ENCODE data around the gene GPHA2.

GPHA2 gene

GRCh38 chr11:64959498-64959897, 23.8 kb upstream of the GPHA2 start:
- no peaks in the 10 kb centered on the region for H3K9me2 ChIP-seq (replicated peaks; ENCODE audit: insufficient read depth, low read length)
- no peak for DNase-seq
- H3K79me2 ChIP-seq (ENCODE audit: low read length), result no peaks in the 10 kb centered on the region
- no peak overlapping the region for H3K4me2 ChIP-seq (ENCODE audit: low read depth, low read length)
- no peak overlapping the region for H3K9ac ChIP-seq (ENCODE audit: low read length)
- H3K4me3 ChIP-seq (ENCODE audit: low read length), result no peak overlapping the region
- no peaks in the 10 kb centered on the region for H3F3A ChIP-seq (ENCODE audit: insufficient read depth, low read length)
- no peaks in the 10 kb centered on the region for H3K4me1 ChIP-seq (ENCODE audit: low read length)
- H2AFZ ChIP-seq (ENCODE audit: low read length), result no peak overlapping the region
- H3K36me3 ChIP-seq (replicated peaks; ENCODE audit: insufficient read depth, low read length), result no peaks in the 10 kb centered on the region
- H4K20me1 ChIP-seq (ENCODE audit: insufficient read depth, low read length), result no peaks in the 10 kb centered on the region
- TF ChIP-seq EZH2 (optimal IDR thresholded peaks at IDR 0.05; ENCODE audit: low read depth, low read length) (no peak), EZH2phosphoT487 (IDR thresholded peaks at IDR 0.05; ENCODE audit: low read length) (no peak), CTCF (IDR thresholded peaks at IDR 0.05; ENCODE audit: low read length) (no peak)
- no peak overlapping the region for H3K27ac ChIP-seq (ENCODE audit: low read length)
- no peaks in the 10 kb centered on the region for H3K27me3 ChIP-seq (replicated peaks; ENCODE audit: insufficient read depth, low read length)
- no peaks in the 10 kb centered on the region for H3K9me3 ChIP-seq (replicated peaks; ENCODE audit: insufficient read depth, low read length)

- H3K79me2 ChIP-seq (ENCODE audit: low read length), result no peaks in the 10 kb centered on the region
- H3K4me1 ChIP-seq (ENCODE audit: low read length), result no peaks in the 10 kb centered on the region
- no peak for TF ChIP-seq EZH2phosphoT487 (IDR thresholded peaks at IDR 0.05; ENCODE audit: low read length)
- TF ChIP-seq EZH2 (optimal IDR thresholded peaks at IDR 0.05; ENCODE audit: low read depth, low read length), result no peak
- TF ChIP-seq CTCF (IDR thresholded peaks at IDR 0.05; ENCODE audit: low read length), result no peak
- no peaks in the 10 kb centered on the region for H3K9me3 ChIP-seq (replicated peaks; ENCODE audit: insufficient read depth, low read length)
- H4K20me1 ChIP-seq (ENCODE audit: insufficient read depth, low read length), result no peaks in the 10 kb centered on the region
- no peak overlapping the region for H3K4me3 ChIP-seq (ENCODE audit: low read length)
- 0 out of 2 replicates have a peak, but pooled peaks cover 7% of the 10 kb centered on the region for H3K27me3 ChIP-seq (replicated peaks; ENCODE audit: insufficient read depth, low read length)
- no peaks in the 10 kb centered on the region for H3F3A ChIP-seq (ENCODE audit: insufficient read depth, low read length)
- no peak overlapping the region for H3K9ac ChIP-seq (ENCODE audit: low read length)
- no peak overlapping the region for H3K27ac ChIP-seq (ENCODE audit: low read length)
- H2AFZ ChIP-seq (ENCODE audit: low read length), result no peak overlapping the region
- no peak for DNase-seq
- H3K36me3 ChIP-seq (replicated peaks; ENCODE audit: insufficient read depth, low read length), result no peaks in the 10 kb centered on the region
- H3K4me2 ChIP-seq (ENCODE audit: low read depth, low read length), result no peak overlapping the region
- no peaks in the 10 kb centered on the region for H3K9me2 ChIP-seq (replicated peaks; ENCODE audit: insufficient read depth, low read length)
Observed at GRCh38 chr11:64954201-64954600, 18.5 kb upstream of the GPHA2 start.

GRCh38 chr11:64951529-64951928, 15.8 kb upstream of the GPHA2 start:
- DNase-seq, result no peak
- Histone ChIP-seq H2AFZ (ENCODE audit: low read length) (no peak overlapping the region), H3K9me3 (replicated peaks; ENCODE audit: insufficient read depth, low read length) (no peaks in the 10 kb centered on the region), H3K36me3 (replicated peaks; ENCODE audit: insufficient read depth, low read length) (no peaks in the 10 kb centered on the region), H4K20me1 (ENCODE audit: insufficient read depth, low read length) (no peaks in the 10 kb centered on the region), H3K9ac (ENCODE audit: low read length) (no peak overlapping the region), H3K9me2 (replicated peaks; ENCODE audit: insufficient read depth, low read length) (no peaks in the 10 kb centered on the region), H3K27ac (ENCODE audit: low read length) (no peak overlapping the region), H3K4me1 (ENCODE audit: low read length) (no peaks in the 10 kb centered on the region), H3F3A (ENCODE audit: insufficient read depth, low read length) (no peaks in the 10 kb centered on the region), H3K79me2 (ENCODE audit: low read length) (no peaks in the 10 kb centered on the region), H3K4me2 (ENCODE audit: low read depth, low read length) (no peak overlapping the region), H3K4me3 (ENCODE audit: low read length) (no peak overlapping the region), H3K27me3 (replicated peaks; ENCODE audit: insufficient read depth, low read length) (0 out of 2 replicates have a peak, but pooled peaks cover 7% of the 10 kb centered on the region)
- no peak for TF ChIP-seq CTCF (IDR thresholded peaks at IDR 0.05; ENCODE audit: low read length)
- TF ChIP-seq EZH2phosphoT487 (IDR thresholded peaks at IDR 0.05; ENCODE audit: low read length), result no peak
- TF ChIP-seq EZH2 (optimal IDR thresholded peaks at IDR 0.05; ENCODE audit: low read depth, low read length), result no peak
